ENCODE measurements around the gene BRSK1. TPM values are rescaled to one million over a fixed set of nuclear protein-coding genes. Genes with fewer than 3 reads are reported as not detected.

Gene BRSK1
- total RNA-seq, 2 experiments from 2014 or later = 2.6 to 2.7 TPM

GRCh38 chr19:55258476-55258827 lies 25.3 kb upstream of the BRSK1 start:
- H3K4me1 Mint-ChIP-seq (ENCODE audit: low read depth) = peaks cover 46% of the 10 kb centered on the region
- Histone ChIP-seq H3K36me3 (ENCODE audit: insufficient read depth, low read length) (no peaks in the 10 kb centered on the region), H3K9me3 (ENCODE audit: control insufficient read depth in 1 of 2, insufficient read depth in 1 of 2, low read length in 2 of 2) (peaks cover 0 to 5% of the 10 kb centered on the region in 2 experiments), H3K4me1 (ENCODE audit: insufficient read depth, low read length) (peaks cover 57% of the 10 kb centered on the region), H3K4me3 (ENCODE audit: low read length) (peak overlapping the region; percentile 76), H3K27ac (ENCODE audit: low read depth in 1 of 2, low read length in 2 of 2) (peak overlapping the region; percentile 78 to 93), H3K27me3 (ENCODE audit: control insufficient read depth in 1 of 2, insufficient read depth in 2 of 2, low read length in 2 of 2) (no peaks in the 10 kb centered on the region)
- peak overlapping the region; percentile 97 for H3K27ac Mint-ChIP-seq
- no peak for TF ChIP-seq CTCF (IDR thresholded peaks at IDR 0.05)
- ChIA-PET CTCF (interaction anchor here (1.1 to 2.3 kb wide), 2 partner anchors 43 to 160 kb away, joined by 4 to 10 read pairs; no protein-coding TSS in a partner anchor), POLR2A (interaction anchor here (0.7 to 5.2 kb wide), 16 partner anchors 8 to 376 kb away, joined by 3 to 79 read pairs (median 5); partner anchors contain the start of genes BRSK1, FIZ1, HSPBP1 and ISOC2)
- ATAC-seq (ENCODE audit: poor library complexity) = peak; percentile 9
- H3K9me3 Mint-ChIP-seq = no peaks in the 10 kb centered on the region
- peaks cover 51% of the 10 kb centered on the region for H3K36me3 Mint-ChIP-seq (ENCODE audit: low read depth)
- DNase-seq = peak in 9 of 14 experiments; percentile 27 to 70 (median 44)
- peak overlapping the region; percentile 89 for H3K4me3 Mint-ChIP-seq
- H3K27me3 Mint-ChIP-seq = no peaks in the 10 kb centered on the region
- intact Hi-C loops (cut with DNase I, micrococcal nuclease) = loop anchor here (2.0 to 10.0 kb wide), 7 partner anchors 81 to 1054 kb away; partner anchors contain the start of genes PPP1R12C (in 1 of the 2), UBE2S (in 1 of the 2), ZNF524 (in 1 of the 2) and ZNF865 (in 1 of the 2)

GRCh38 chr19:55258828-55259539 lies 24.8 kb upstream of the BRSK1 start, which contains the start of gene PPP6R1:
TSS of gene PPP6R1 (minus strand) at chr19:55259017. CDS start at chr19:55247103, 11,914 bp downstream.
- H3K4me3 Mint-ChIP-seq = peak within 1 kb of the TSS; percentile 91

More at GRCh38 chr19:55258828-55259539, 24.8 kb upstream of the BRSK1 start, which contains the start of gene PPP6R1:
- Mint-ChIP-seq H3K36me3 (ENCODE audit: low read depth) (peaks cover 46% of the 10 kb centered on the region), H3K9me3 (no peaks in the 10 kb centered on the region), H3K27me3 (no peaks in the 10 kb centered on the region), H3K4me1 (ENCODE audit: low read depth) (peaks cover 41% of the 10 kb centered on the region), H3K27ac (peak within 1 kb of the TSS; percentile 97)
- H3K27me3 ChIP-seq (ENCODE audit: control insufficient read depth in 1 of 2, insufficient read depth in 2 of 2, low read length in 2 of 2) = no peaks in the 10 kb centered on the region
- ATAC-seq (ENCODE audit: poor library complexity) = peak; percentile 76
- TF ChIP-seq CTCF (IDR thresholded peaks at IDR 0.05) = no peak
- ChIA-PET CTCF (interaction anchor here (1.1 to 2.3 kb wide), 3 partner anchors 43 to 245 kb away, joined by 4 to 10 read pairs (median 7); no protein-coding TSS in a partner anchor), POLR2A (interaction anchor here (0.7 to 3.7 kb wide), 24 partner anchors 8 to 376 kb away, joined by 3 to 79 read pairs (median 4); partner anchors contain the start of genes BRSK1, FIZ1, HSPBP1 and ISOC2)
- H3K4me3 ChIP-seq (ENCODE audit: low read length) = peak within 1 kb of the TSS; percentile 76
- H3K36me3 ChIP-seq (ENCODE audit: insufficient read depth, low read length) = no peaks in the 10 kb centered on the region
- peak; percentile 87 to 99 (median 92) for DNase-seq
- peaks cover 0 to 5% of the 10 kb centered on the region in 2 experiments for H3K9me3 ChIP-seq (ENCODE audit: control insufficient read depth in 1 of 2, insufficient read depth in 1 of 2, low read length in 2 of 2)
- H3K27ac ChIP-seq (ENCODE audit: low read depth in 1 of 2, low read length in 2 of 2) = peak within 1 kb of the TSS; percentile 92 to 93
- intact Hi-C loops (cut with DNase I, micrococcal nuclease) = loop anchor here (1.0 to 10.0 kb wide), 10 partner anchors 21 to 1053 kb away; partner anchors contain the start of genes HSPBP1 (in 2 of the 2), KMT5C (in 1 of the 2), PPP1R12C (in 1 of the 2) and RPL28 (in 1 of the 2)
- peaks cover 52% of the 10 kb centered on the region for H3K4me1 ChIP-seq (ENCODE audit: insufficient read depth, low read length)
